Prostate gland (tissue), 2 donors: Measurements from ENCODE around the gene ADAM20.
A peak's percentile ranks its signal among the peaks of the same experiment; 100 is the strongest.

ENCODE experiments used
- CTCF ChIP-seq, 4 experiments: fragments of 200-600 bp in 2 of 4; fragments of 450-650 bp in 2 of 4; sonication (generic) in 2 of 4; IDR thresholded peaks; 1 replicate in 3 of 4; 2 replicates in 1 of 4; pipeline ENCODE4 v1.5.1; 2016 to 2019; ENCODE audit warnings: antibody characterized with exemption in 4 of 4, mild to moderate bottlenecking in 2 of 4, moderate library complexity in 2 of 4
- POLR2A ChIP-seq: fragments of 450-650 bp; IDR thresholded peaks from one replicate; pipeline ENCODE4 v1.6.1; 2016; ENCODE audit warnings: antibody characterized with exemption, mild to moderate bottlenecking
- POLR2AphosphoS5 ChIP-seq: sonication (generic); formaldehyde crosslinking; IDR thresholded peaks from one replicate; pipeline ENCODE4 v1.6.1; 2017; ENCODE audit warnings: antibody characterized with exemption

- TF ChIP-seq CTCF (IDR thresholded peaks at IDR 0.05) (peak in 2 of 4 experiments; percentile 16 to 24), POLR2AphosphoS5 (no peak), POLR2A (no peak)
These were observed 33.0 kb upstream of the ADAM20 start for GRCh38 chr14:70567791-70568190.
